Activated T-helper 9 cell treated with anti-CD3 and anti-CD28 coated beads, Interleukin-2, amount 50 U/mL, for 16 hours (primary cell): ENCODE results near the gene SLC16A3.
"Not testable (repeated sequence)": the region's sequence is repeated elsewhere in the genome, so short reads cannot be mapped to it uniquely, and the experiment has no call there.

Source experiments
- DNase-seq: peaks from one replicate; pipeline ENCODE4 v3.0.0-alpha.2; 2020; ENCODE audit warnings: low read depth

Gene SLC16A3

GRCh38 chr17:82247182-82247823, 18.5 kb downstream of the SLC16A3 start:
- no peak for DNase-seq

- DNase-seq = no peak
Measured at GRCh38 chr17:82247856-82248671, 19.2 kb downstream of the SLC16A3 start.

GRCh38 chr17:82248815-82249674, 20.2 kb downstream of the SLC16A3 start:
- DNase-seq = no peak

GRCh38 chr17:82249896-82250581, 21.2 kb downstream of the SLC16A3 start:
- no peak for DNase-seq

GRCh38 chr17:82250868-82251500, 22.1 kb downstream of the SLC16A3 start:
- DNase-seq = no peak

- no peak for DNase-seq
Measured at GRCh38 chr17:82252511-82253178, 23.8 kb downstream of the SLC16A3 start.

GRCh38 chr17:82253179-82253544, 24.3 kb downstream of the SLC16A3 start:
- no peak for DNase-seq

GRCh38 chr17:82254096-82254495, 25.3 kb downstream of the SLC16A3 start:
- DNase-seq = not testable (repeated sequence)

GRCh38 chr17:82254746-82255145, 25.9 kb downstream of the SLC16A3 start:
- not testable (repeated sequence) for DNase-seq

- DNase-seq = no peak
Measured at GRCh38 chr17:82255402-82255972, 26.6 kb downstream of the SLC16A3 start.

GRCh38 chr17:82256242-82256885, 27.5 kb downstream of the SLC16A3 start:
- DNase-seq = no peak

- DNase-seq = no peak
Measured at GRCh38 chr17:82257473-82257872, 28.6 kb downstream of the SLC16A3 start.

GRCh38 chr17:82258555-82258954, 29.7 kb downstream of the SLC16A3 start:
- no peak for DNase-seq

GRCh38 chr17:82259972-82260961, 31.4 kb downstream of the SLC16A3 start:
- not testable (repeated sequence) for DNase-seq

- no peak for DNase-seq
Measured at GRCh38 chr17:82262344-82262743, 33.5 kb downstream of the SLC16A3 start.

- no peak for DNase-seq
Measured at GRCh38 chr17:82263641-82264040, 34.8 kb downstream of the SLC16A3 start.

- no peak for DNase-seq
Measured at GRCh38 chr17:82266142-82266541, 37.3 kb downstream of the SLC16A3 start.

- no peak for DNase-seq
Measured at GRCh38 chr17:82267575-82268379, 38.9 kb downstream of the SLC16A3 start.
